Measurements from ENCODE around the gene LMAN2.
A peak's percentile ranks its signal among the peaks of the same experiment; 100 is the strongest.

LMAN2 gene

DNA sequence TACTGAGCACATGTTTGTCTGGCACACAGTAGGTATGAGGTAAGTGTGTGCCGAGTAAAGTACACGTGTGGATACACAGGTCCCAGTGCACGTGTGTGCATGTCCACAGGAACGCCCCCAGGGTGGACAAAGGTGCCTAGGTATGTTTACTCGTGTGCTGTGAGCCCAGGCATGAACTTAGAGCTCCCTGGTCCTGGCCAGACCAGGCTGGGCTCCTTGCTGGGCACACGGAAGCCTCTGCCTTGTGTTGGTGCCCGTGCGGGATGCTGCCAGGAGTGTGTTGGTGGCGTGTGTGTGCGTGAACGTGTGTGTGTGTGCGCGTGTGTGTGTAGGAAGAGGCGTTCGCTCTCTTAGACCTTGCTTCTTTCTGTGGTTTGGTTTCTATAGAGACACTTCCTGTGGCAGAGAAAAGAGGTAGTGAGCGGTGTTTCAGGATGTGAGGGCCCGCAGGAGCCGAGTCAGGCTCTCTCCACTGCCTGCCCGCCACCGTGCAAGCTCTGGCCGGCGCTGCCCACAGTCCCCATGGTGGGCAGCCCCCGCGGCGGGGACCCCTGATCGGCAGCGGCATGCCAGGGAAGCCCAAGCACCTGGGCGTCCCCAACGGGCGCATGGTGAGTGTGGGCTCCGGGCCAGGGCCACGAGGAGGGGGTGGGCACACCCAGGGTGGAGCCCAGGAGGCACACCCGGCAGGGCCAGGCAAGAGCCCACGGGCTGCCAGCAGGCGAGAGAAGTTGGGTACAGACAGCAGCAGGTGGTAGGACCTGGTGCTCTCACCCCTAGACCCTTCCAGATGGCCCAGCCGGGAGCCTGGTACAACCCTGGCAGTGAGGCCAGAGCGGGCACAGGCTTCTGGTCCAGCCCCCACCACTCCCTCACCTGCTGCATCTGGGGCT is 6.2 kb upstream of the LMAN2 start, which contains the start of gene RGS14:
RGS14 (plus strand) TSS at position 466 of the 893 bp plus-strand sequence; CDS start at position 567, 101 bp downstream.
- peak; percentile 87 for DNase-seq (ENCODE audit: low read depth)
- H3K4me3 ChIP-seq (ENCODE audit: low read depth, low read length): peak within 1 kb of the TSS; percentile 76
- TF ChIP-seq, protein P1, sequence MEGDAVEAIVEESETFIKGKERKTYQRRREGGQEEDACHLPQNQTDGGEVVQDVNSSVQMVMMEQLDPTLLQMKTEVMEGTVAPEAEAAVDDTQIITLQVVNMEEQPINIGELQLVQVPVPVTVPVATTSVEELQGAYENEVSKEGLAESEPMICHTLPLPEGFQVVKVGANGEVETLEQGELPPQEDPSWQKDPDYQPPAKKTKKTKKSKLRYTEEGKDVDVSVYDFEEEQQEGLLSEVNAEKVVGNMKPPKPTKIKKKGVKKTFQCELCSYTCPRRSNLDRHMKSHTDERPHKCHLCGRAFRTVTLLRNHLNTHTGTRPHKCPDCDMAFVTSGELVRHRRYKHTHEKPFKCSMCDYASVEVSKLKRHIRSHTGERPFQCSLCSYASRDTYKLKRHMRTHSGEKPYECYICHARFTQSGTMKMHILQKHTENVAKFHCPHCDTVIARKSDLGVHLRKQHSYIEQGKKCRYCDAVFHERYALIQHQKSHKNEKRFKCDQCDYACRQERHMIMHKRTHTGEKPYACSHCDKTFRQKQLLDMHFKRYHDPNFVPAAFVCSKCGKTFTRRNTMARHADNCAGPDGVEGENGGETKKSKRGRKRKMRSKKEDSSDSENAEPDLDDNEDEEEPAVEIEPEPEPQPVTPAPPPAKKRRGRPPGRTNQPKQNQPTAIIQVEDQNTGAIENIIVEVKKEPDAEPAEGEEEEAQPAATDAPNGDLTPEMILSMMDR (IDR thresholded peaks at IDR 0.05; ENCODE audit: low read depth, low read length, missing control alignments): no peak

DNA sequence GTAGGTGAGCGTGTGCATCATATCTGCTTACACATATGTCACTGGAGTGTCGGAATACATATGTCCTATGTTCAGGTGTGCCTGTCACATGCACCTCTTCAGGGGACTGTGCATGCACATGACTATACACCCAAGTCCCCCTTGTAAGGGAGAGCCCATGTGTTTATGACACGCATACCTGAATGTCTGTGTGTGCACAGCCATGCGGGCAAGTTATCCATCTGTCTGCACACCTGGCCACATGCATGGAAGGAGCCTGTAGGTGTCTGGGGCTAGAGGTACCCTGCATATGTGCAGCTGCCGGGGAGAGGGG is 5.6 kb upstream of the LMAN2 start:
- peak overlapping the region; percentile 76 for H3K4me3 ChIP-seq (ENCODE audit: low read depth, low read length)
- DNase-seq (ENCODE audit: low read depth): no peak
- TF ChIP-seq, protein P1 (IDR thresholded peaks at IDR 0.05; ENCODE audit: low read depth, low read length, missing control alignments): no peak

DNA sequence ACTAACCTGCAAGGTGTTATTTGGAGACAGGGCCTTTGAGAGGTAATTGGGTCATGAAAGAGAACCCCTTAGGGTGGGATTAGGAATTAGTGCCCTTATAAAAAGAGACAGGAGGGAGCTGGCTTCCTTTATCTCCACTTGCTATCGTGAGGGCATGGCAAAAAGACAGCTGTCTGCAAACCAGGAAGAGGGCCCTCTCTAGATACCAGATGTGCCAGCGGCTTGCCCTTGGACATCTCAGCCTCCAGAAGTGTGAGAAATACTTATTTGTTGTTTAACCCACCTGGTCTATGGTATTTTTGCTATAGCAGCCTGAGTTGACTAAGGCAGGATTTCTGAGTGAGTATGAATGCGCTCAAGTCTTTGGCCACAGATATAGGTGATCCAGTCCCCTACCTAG is 5.3 kb upstream of the LMAN2 start:
- DNase-seq (ENCODE audit: low read depth): no peak

DNA sequence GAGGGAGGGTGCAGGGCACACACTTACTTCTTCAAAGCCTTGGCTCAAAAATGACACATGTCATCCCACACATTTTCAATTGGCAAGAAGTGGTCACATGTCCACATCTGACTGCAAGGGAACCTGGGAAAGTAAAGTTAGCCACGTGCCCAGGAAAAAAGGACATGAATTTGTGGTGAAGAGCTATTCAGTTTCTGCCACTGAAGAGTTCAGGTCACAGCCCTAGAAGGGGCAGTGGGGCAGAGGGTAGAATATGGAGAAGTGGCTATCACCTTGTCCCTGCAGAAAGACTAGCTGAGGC is 4.3 kb upstream of the LMAN2 start:
- no peak for DNase-seq (ENCODE audit: low read depth)

More for the DNA sequence above, 5.3 kb upstream of the LMAN2 start:
- no peak overlapping the region for H3K4me3 ChIP-seq (ENCODE audit: low read depth, low read length)
- TF ChIP-seq, protein P1 (IDR thresholded peaks at IDR 0.05; ENCODE audit: low read depth, low read length, missing control alignments): no peak

DNA sequence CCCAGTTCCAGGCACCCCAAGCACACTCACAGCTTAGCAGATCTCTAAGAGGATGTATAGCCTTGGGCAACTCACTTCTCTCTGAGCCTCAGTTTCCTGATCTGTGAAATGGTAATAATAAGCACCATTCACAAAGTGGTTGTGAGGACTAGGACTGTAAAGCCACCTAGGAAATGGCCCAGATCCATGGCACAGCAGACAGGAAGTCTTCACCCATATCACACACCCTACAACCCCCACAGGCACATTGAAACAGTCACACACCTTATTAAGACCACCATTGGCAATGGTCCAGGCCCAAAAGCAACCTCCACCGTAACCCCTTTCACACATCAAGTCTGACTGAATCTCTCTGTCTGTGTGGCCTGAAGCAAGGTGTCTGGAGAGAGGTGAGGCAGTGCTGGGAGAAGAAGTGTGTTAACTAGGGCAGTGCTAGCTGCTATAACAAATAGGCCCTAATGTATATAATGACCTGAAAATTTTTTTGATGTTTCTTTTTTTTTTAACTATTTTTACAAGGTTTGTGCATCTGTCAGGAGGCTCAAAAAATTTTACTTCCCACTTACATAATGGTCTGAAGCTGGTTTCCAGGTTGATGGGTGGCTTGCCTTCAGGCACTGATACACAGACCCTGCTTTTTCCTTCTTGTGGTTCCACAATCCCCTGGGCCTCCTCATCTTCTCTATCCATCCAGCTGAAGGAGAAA is 3.8 kb upstream of the LMAN2 start:
- no peak for DNase-seq (ENCODE audit: low read depth)
- TF ChIP-seq, protein P1 (IDR thresholded peaks at IDR 0.05; ENCODE audit: low read depth, low read length, missing control alignments): no peak
- no peak overlapping the region for H3K4me3 ChIP-seq (ENCODE audit: low read depth, low read length)

More for the DNA sequence above, 4.3 kb upstream of the LMAN2 start:
- H3K4me3 ChIP-seq (ENCODE audit: low read depth, low read length): no peak overlapping the region
- TF ChIP-seq, protein P1 (IDR thresholded peaks at IDR 0.05; ENCODE audit: low read depth, low read length, missing control alignments): no peak

DNA sequence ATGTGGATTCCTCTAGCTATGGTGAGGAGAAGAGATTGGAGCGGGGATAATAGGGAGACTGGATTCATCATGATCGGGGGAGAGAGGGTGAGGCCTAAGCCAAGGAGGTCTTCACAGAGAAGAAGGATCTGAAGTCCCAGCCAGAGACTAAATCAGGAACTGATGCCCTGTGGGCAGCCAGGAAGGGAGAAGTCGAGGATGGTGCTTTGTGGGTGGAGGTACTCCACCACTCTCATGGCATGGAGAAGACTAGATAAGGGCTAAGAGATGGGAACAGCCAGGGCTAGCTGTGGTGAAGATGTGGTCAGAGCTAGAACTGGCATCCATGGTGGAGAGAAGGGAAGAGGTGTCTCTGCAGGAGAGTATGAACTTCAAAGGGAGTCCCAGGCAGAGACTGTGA is 3.2 kb upstream of the LMAN2 start:
- DNase-seq (ENCODE audit: low read depth): no peak
- H3K4me3 ChIP-seq (ENCODE audit: low read depth, low read length): no peak overlapping the region
- TF ChIP-seq, protein P1 (IDR thresholded peaks at IDR 0.05; ENCODE audit: low read depth, low read length, missing control alignments): no peak
